Keratinocyte (primary cell): ENCODE results near the gene TOMM20. TPM values are rescaled to one million over a fixed set of nuclear protein-coding genes. Genes with fewer than 3 reads are reported as not detected.

Experiments
- DNase-seq: peaks from one replicate; pipeline ENCODE4 v3.0.0-alpha.2; 2011; ENCODE audit warnings: low read depth, missing footprints, low spot score
- FAIRE-seq: peaks from 2 replicates; lab custom pipeline; 2011; peaks lifted over from hg19 to GRCh38; lab: Jason Lieb, UNC
- H2AFZ ChIP-seq: 2 replicates; pipeline ENCODE4 v1.6.0; 2012; ENCODE audit warnings: low read length, control low read depth, inconsistent platforms; ENCODE audit not compliant: control insufficient read depth
- H3K27ac ChIP-seq: 2 replicates; pipeline ENCODE4 v1.5.1; 2011; ENCODE audit warnings: low read length; ENCODE audit not compliant: control insufficient read depth, insufficient read depth
- H3K27me3 ChIP-seq: 3 replicates; pipeline ENCODE4 v1.6.0; 2011; ENCODE audit warnings: low read length; ENCODE audit not compliant: control insufficient read depth, insufficient read depth; ENCODE audit errors: extremely low read depth
- H3K36me3 ChIP-seq, 2 experiments: 2 replicates in 1 of 2; 3 replicates in 1 of 2; pipeline ENCODE4 v1.5.1; 2011; ENCODE audit warnings: low read length in 2 of 2, mild to moderate bottlenecking in 1 of 2; ENCODE audit not compliant: control insufficient read depth in 2 of 2, insufficient read depth in 2 of 2; ENCODE audit errors: extremely low read depth in 1 of 2
- H3K4me1 ChIP-seq: 3 replicates; pipeline ENCODE4 v1.5.1; 2011; ENCODE audit warnings: low read length; ENCODE audit not compliant: control insufficient read depth, insufficient read depth; ENCODE audit errors: extremely low read depth
- H3K4me2 ChIP-seq: 3 replicates; pipeline ENCODE4 v1.6.0; 2011; ENCODE audit warnings: low read depth, low read length; ENCODE audit not compliant: control insufficient read depth, insufficient read depth; ENCODE audit errors: extremely low read depth
- H3K4me3 ChIP-seq, 3 experiments: fragments of 200-600 bp in 1 of 3; sonication (generic) in 1 of 3; 2 replicates in 2 of 3; 3 replicates in 1 of 3; pipeline ENCODE4 v1.5.1; 2011 to 2016; ENCODE audit warnings: low read length in 3 of 3, mild to moderate bottlenecking in 3 of 3, control low read depth in 2 of 3, inconsistent platforms in 1 of 3, low read depth in 1 of 3, mixed read lengths in 1 of 3, mixed run types in 1 of 3, moderate library complexity in 1 of 3; ENCODE audit not compliant: control insufficient read depth in 2 of 3, insufficient read depth in 2 of 3; ENCODE audit errors: extremely low read depth in 1 of 3
- H3K79me2 ChIP-seq: 2 replicates; pipeline ENCODE4 v1.6.0; 2012; ENCODE audit warnings: low read length; ENCODE audit not compliant: control insufficient read depth, insufficient read depth
- H3K9ac ChIP-seq: 3 replicates; pipeline ENCODE4 v1.6.0; 2011; ENCODE audit warnings: low read length; ENCODE audit not compliant: control insufficient read depth, insufficient read depth; ENCODE audit errors: extremely low read depth
- H3K9me1 ChIP-seq: 3 replicates; pipeline ENCODE4 v1.6.0; 2011; ENCODE audit warnings: low read length; ENCODE audit not compliant: control insufficient read depth, insufficient read depth; ENCODE audit errors: extremely low read depth
- H3K9me3 ChIP-seq: 2 replicates; pipeline ENCODE4 v1.5.1; 2012; ENCODE audit warnings: low read depth, low read length; ENCODE audit not compliant: control insufficient read depth
- H4K20me1 ChIP-seq: 3 replicates; pipeline ENCODE4 v1.6.0; 2011; ENCODE audit warnings: low read length; ENCODE audit not compliant: control insufficient read depth, insufficient read depth; ENCODE audit errors: extremely low read depth
- EZH2 ChIP-seq: IDR thresholded peaks from one replicate; pipeline ENCODE4 v1.6.1; 2012; ENCODE audit warnings: inconsistent platforms, mild to moderate bottlenecking, low read length, moderate library complexity
- dilution Hi-C: fragments of 300-500 bp; cut with MboI; formaldehyde crosslinking; loops from one replicate; pipeline ENCODE4 v1.7.0; 2020; ENCODE audit warnings: low sequenced_read_pairs; ENCODE audit not compliant: extremely low pct_ligation_motif_present
- polyA plus RNA-seq, 5 experiments: library from polyadenylated mRNA; depleted of rRNA in 3 of 5; stranded (reverse) in 3 of 5; stranded (forward) in 1 of 5; unstranded in 1 of 5; fragments of >200 nt; gene quantifications; 1 replicate in 1 of 5; 2 replicates in 3 of 5; 3 replicates in 1 of 5; pipeline versions ENCODE4 v1.2.1 to v1.2.3, GENCODE V29; 2011 to 2012; ENCODE audit warnings: missing spikeins in 2 of 5, low read depth in 1 of 5, low replicate concordance in 1 of 5
- TF ChIP-seq, protein P1 (sequence below), 3 experiments: IDR thresholded peaks in 1 of 3; conservative IDR thresholded peaks in 1 of 3; optimal IDR thresholded peaks in 1 of 3; 2 replicates in 2 of 3; 3 replicates in 1 of 3; pipeline versions ENCODE3 to v1.5.1; 2011; ENCODE audit warnings: low read length in 3 of 3, mild to moderate bottlenecking in 3 of 3, moderate library complexity in 2 of 3, control low read depth in 1 of 3, inconsistent platforms in 1 of 3; ENCODE audit not compliant: insufficient read depth in 2 of 3; ENCODE audit errors: extremely low read depth in 1 of 3

Gene TOMM20
- polyA plus RNA-seq, 1 donor (not counting 4 experiments of a cell fraction or from before 2014, with no cell fraction given), result 140 TPM

DNA sequence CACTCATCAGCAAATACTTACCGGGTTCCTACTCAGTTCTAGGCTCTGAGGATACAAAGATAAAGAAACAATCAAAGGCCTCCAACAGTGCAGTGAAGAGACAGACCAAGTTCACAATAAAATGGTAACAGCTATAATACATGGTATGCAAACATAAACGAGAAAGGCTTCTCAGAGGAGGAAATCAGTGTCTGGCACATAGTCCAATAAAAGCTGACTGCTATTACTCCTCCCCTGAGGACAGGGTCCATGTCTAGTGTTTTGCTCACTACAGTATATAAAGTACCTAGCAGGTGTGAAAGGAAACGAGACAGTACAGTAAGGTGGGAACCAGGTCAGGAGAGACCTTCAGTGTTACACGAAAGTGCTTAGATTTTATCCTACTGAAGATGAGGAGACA lies 28.1 kb upstream of the TOMM20 start:
- Histone ChIP-seq H3K4me2 (no peak overlapping the region), H3K4me3 (no peak overlapping the region), H3K9ac (no peak overlapping the region), H3K9me1 (no peaks in the 10 kb centered on the region), H3K9me3 (no peaks in the 10 kb centered on the region), H4K20me1 (no peaks in the 10 kb centered on the region), H3K79me2 (peaks cover 31% of the 10 kb centered on the region), H3K36me3 (peaks cover 14 to 21% of the 10 kb centered on the region in 2 experiments), H3K27me3 (no peaks in the 10 kb centered on the region), H3K4me1 (peaks cover 3% of the 10 kb centered on the region), H2AFZ (no peak overlapping the region), H3K27ac (no peak overlapping the region)
- dilution Hi-C loops, result no loop called here
- DNase-seq, result no peak
- FAIRE-seq, result no peak
- TF ChIP-seq EZH2, result no peak
- TF ChIP-seq, protein P1, sequence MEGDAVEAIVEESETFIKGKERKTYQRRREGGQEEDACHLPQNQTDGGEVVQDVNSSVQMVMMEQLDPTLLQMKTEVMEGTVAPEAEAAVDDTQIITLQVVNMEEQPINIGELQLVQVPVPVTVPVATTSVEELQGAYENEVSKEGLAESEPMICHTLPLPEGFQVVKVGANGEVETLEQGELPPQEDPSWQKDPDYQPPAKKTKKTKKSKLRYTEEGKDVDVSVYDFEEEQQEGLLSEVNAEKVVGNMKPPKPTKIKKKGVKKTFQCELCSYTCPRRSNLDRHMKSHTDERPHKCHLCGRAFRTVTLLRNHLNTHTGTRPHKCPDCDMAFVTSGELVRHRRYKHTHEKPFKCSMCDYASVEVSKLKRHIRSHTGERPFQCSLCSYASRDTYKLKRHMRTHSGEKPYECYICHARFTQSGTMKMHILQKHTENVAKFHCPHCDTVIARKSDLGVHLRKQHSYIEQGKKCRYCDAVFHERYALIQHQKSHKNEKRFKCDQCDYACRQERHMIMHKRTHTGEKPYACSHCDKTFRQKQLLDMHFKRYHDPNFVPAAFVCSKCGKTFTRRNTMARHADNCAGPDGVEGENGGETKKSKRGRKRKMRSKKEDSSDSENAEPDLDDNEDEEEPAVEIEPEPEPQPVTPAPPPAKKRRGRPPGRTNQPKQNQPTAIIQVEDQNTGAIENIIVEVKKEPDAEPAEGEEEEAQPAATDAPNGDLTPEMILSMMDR (optimal IDR thresholded peaks at IDR 0.05 in 1 of 3, IDR thresholded peaks at IDR 0.05 in 1 of 3, conservative IDR thresholded peaks at IDR 0.05 in 1 of 3; ENCODE audit: extremely low read depth in 1 of 3, insufficient read depth in 2 of 3, low read length in 3 of 3), result no peak

DNA sequence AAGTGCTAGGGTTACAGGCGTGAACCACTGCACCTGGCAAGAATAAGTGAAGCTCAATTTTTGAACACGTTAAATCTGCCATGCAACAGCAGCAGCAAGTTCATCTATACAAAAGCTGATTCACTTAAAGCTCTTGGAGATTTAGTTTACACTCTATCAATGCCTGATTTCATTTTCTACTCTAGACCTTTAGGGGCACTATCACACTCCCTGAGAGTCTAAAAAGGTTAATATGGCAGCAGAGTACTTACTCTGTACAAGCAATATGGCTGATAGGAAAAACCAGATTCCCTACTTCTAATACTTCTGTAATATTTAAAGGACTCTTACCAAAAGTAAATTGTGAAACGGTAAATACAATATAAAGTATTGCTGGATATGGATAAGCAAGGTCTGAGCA lies 27.6 kb upstream of the TOMM20 start:
- peaks cover 31% of the 10 kb centered on the region for H3K79me2 ChIP-seq
- H3K27me3 ChIP-seq, result no peaks in the 10 kb centered on the region
- no peaks in the 10 kb centered on the region for H3K9me3 ChIP-seq
- H3K4me1 ChIP-seq, result no peaks in the 10 kb centered on the region
- no peaks in the 10 kb centered on the region for H4K20me1 ChIP-seq
- DNase-seq (no peak), FAIRE-seq (no peak)
- dilution Hi-C loops, result no loop called here
- H3K27ac ChIP-seq, result no peak overlapping the region
- TF ChIP-seq, protein P1 (optimal IDR thresholded peaks at IDR 0.05 in 1 of 3, IDR thresholded peaks at IDR 0.05 in 1 of 3, conservative IDR thresholded peaks at IDR 0.05 in 1 of 3; ENCODE audit: extremely low read depth in 1 of 3, insufficient read depth in 2 of 3, low read length in 3 of 3), result no peak
- TF ChIP-seq EZH2, result no peak
- no peak overlapping the region for H3K4me3 ChIP-seq
- no peak overlapping the region for H2AFZ ChIP-seq
- no peak overlapping the region for H3K9ac ChIP-seq
- H3K9me1 ChIP-seq, result no peaks in the 10 kb centered on the region
- peaks cover 14 to 21% of the 10 kb centered on the region in 2 experiments for H3K36me3 ChIP-seq
- H3K4me2 ChIP-seq, result no peak overlapping the region
